ENCODE measurements around the gene MAPK12.

- no peak for TF ChIP-seq CTCF (IDR thresholded peaks at IDR 0.05; ENCODE audit: low read depth, low read length, missing input control)
- TF ChIP-seq MAX (IDR thresholded peaks at IDR 0.05): no peak
Observed at GRCh38 chr22:50283821-50284220, 22.3 kb upstream of the MAPK12 start.

Measured in liver (tissue), 2 donors.